ENCODE measurements around the gene TARBP2. TPM values are rescaled to one million over a fixed set of nuclear protein-coding genes. Genes with fewer than 3 reads are reported as not detected.

TARBP2 gene
- polyA plus RNA-seq, 3 donors, result 16.6 to 39.4 (median 24.4) TPM

GRCh38 chr12:53454707-53455106 is 46.4 kb upstream of the TARBP2 start:
- Mint-ChIP-seq H3K27me3 (ENCODE audit: low read depth in 3 of 3) (peaks cover 0 to 3% (median 0%) of the 10 kb centered on the region in 3 donors), H3K9me3 (no peaks in the 10 kb centered on the region), H3K4me3 (no peak overlapping the region), H3K4me1 (peaks cover 15% of the 10 kb centered on the region), H3K36me3 (peaks cover 49 to 56% of the 10 kb centered on the region in 2 donors), H3K27ac (peak overlapping the region in 2 of 7 donors; percentile 31 to 37)
- no peak overlapping the region for H3K4me2 ChIP-seq (replicated peaks; ENCODE audit: extremely low read depth, low read length, poor library complexity, severe bottlenecking)
- no peak overlapping the region for H2AFZ ChIP-seq (ENCODE audit: insufficient read depth, low read depth, low read length, poor library complexity, severe bottlenecking)
- no peak overlapping the region for H3K4me3 ChIP-seq (replicated peaks in 1 of 3; ENCODE audit: low read depth in 2 of 3, low read length in 3 of 3)
- no peaks in the 10 kb centered on the region for H3K9me3 ChIP-seq (replicated peaks in 1 of 2; ENCODE audit: control insufficient read depth in 1 of 2, insufficient read depth in 1 of 2, low read length in 2 of 2)
- intact Hi-C loops (cut with micrococcal nuclease), result loop anchor here (5.0 kb wide), 4 partner anchors 48 to 223 kb away; partner anchors contain the start of genes ATP5MC2 (in 1 of the 2), MYG1 (in 1 of the 2), PFDN5 (in 1 of the 2) and TARBP2 (in 1 of the 2)
- 100% methylated on average over 1 of the region's 3 CpGs for WGBS (ENCODE audit: insufficient coverage)
- peaks cover 12 to 17% of the 10 kb centered on the region in 2 donors for H3K4me1 ChIP-seq (ENCODE audit: control insufficient read depth in 1 of 2, insufficient read depth in 2 of 2, low read length in 2 of 2)
- no peak for DNase-seq
- peaks cover 58 to 63% of the 10 kb centered on the region in 2 donors for H3K36me3 ChIP-seq (replicated peaks in 1 of 2; ENCODE audit: control insufficient read depth in 1 of 2, insufficient read depth in 2 of 2, low read length in 2 of 2)
- peaks cover 75% of the 10 kb centered on the region for H3K79me2 ChIP-seq (ENCODE audit: insufficient read depth, low read length)
- no peaks in the 10 kb centered on the region for H3K27me3 ChIP-seq (ENCODE audit: control insufficient read depth in 2 of 2, insufficient read depth in 2 of 2, low read length in 2 of 2)
- peaks cover 83% of the 10 kb centered on the region for H4K20me1 ChIP-seq (ENCODE audit: insufficient read depth, low read length)
- H3K9ac ChIP-seq (ENCODE audit: insufficient read depth, low read length, poor library complexity, severe bottlenecking), result no peak overlapping the region
- peak overlapping the region in 1 of 2 donors; percentile 50 for H3K27ac ChIP-seq (ENCODE audit: low read depth in 1 of 2, low read length in 2 of 2)
- TF ChIP-seq, protein P1, sequence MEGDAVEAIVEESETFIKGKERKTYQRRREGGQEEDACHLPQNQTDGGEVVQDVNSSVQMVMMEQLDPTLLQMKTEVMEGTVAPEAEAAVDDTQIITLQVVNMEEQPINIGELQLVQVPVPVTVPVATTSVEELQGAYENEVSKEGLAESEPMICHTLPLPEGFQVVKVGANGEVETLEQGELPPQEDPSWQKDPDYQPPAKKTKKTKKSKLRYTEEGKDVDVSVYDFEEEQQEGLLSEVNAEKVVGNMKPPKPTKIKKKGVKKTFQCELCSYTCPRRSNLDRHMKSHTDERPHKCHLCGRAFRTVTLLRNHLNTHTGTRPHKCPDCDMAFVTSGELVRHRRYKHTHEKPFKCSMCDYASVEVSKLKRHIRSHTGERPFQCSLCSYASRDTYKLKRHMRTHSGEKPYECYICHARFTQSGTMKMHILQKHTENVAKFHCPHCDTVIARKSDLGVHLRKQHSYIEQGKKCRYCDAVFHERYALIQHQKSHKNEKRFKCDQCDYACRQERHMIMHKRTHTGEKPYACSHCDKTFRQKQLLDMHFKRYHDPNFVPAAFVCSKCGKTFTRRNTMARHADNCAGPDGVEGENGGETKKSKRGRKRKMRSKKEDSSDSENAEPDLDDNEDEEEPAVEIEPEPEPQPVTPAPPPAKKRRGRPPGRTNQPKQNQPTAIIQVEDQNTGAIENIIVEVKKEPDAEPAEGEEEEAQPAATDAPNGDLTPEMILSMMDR (IDR thresholded peaks at IDR 0.05), result no peak

DNA sequence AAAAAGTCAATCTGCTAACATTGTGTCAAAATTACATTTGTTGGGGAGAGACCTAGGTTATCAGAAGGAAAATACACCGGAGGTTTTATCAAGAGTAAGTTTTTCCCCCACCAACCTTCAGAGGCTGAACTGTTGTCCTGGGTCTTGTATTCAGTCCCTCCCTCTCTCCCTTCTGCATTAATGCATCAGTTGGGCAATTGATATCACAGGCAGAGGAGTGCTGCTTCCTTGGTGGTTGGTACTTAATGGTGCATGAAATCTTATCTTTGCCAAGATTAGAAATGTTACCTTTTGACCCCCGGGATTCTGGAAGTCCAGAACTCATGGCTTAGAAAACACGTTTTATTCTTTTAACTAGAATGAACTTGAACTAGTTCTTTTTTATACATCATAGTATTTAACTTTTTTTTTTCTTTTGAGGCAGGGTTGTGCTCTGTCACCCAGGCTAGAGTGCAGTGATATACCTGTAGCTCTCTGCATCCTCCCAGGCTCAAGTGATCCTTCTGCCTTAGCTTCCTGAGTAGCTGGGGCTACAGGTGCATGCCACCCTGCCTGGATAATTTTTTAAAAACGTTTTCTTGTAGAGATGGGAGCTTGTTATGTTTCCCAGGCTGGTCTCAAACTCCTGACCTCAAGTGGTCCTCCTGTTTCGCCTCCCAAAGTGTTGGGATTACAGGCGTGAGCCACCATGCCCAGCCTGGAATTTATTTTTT is 44.3 kb upstream of the TARBP2 start:
- Mint-ChIP-seq H3K36me3 (peaks cover 70 to 77% of the 10 kb centered on the region in 2 donors), H3K27me3 (ENCODE audit: low read depth in 3 of 3) (peaks cover 0 to 3% (median 0%) of the 10 kb centered on the region in 3 donors)
- peaks cover 96% of the 10 kb centered on the region for H4K20me1 ChIP-seq (ENCODE audit: insufficient read depth, low read length)

More for the DNA sequence above, 44.3 kb upstream of the TARBP2 start:
- Mint-ChIP-seq H3K27ac (no peak overlapping the region), H3K4me3 (no peak overlapping the region), H3K9me3 (no peaks in the 10 kb centered on the region), H3K4me1 (peaks cover 11% of the 10 kb centered on the region)
- Histone ChIP-seq H2AFZ (ENCODE audit: insufficient read depth, low read depth, low read length, poor library complexity, severe bottlenecking) (no peak overlapping the region), H3K79me2 (ENCODE audit: insufficient read depth, low read length) (peaks cover 96% of the 10 kb centered on the region), H3K4me2 (replicated peaks; ENCODE audit: extremely low read depth, low read length, poor library complexity, severe bottlenecking) (no peak overlapping the region), H3K4me1 (ENCODE audit: control insufficient read depth in 1 of 2, insufficient read depth in 2 of 2, low read length in 2 of 2) (peaks cover 12% of the 10 kb centered on the region in 2 donors), H3K27me3 (ENCODE audit: control insufficient read depth in 2 of 2, insufficient read depth in 2 of 2, low read length in 2 of 2) (no peaks in the 10 kb centered on the region), H3K36me3 (replicated peaks in 1 of 2; ENCODE audit: control insufficient read depth in 1 of 2, insufficient read depth in 2 of 2, low read length in 2 of 2) (peaks cover 79 to 84% of the 10 kb centered on the region in 2 donors), H3K27ac (ENCODE audit: low read depth in 1 of 2, low read length in 2 of 2) (no peak overlapping the region), H3K4me3 (replicated peaks in 1 of 3; ENCODE audit: low read depth in 2 of 3, low read length in 3 of 3) (no peak overlapping the region), H3K9ac (ENCODE audit: insufficient read depth, low read length, poor library complexity, severe bottlenecking) (no peak overlapping the region), H3K9me3 (replicated peaks in 1 of 2; ENCODE audit: control insufficient read depth in 1 of 2, insufficient read depth in 1 of 2, low read length in 2 of 2) (no peaks in the 10 kb centered on the region)
- no peak for DNase-seq
- TF ChIP-seq, protein P1 (IDR thresholded peaks at IDR 0.05), result no peak
- intact Hi-C loops (cut with micrococcal nuclease), result no loop called here
- WGBS (ENCODE audit: insufficient coverage), result 91% methylated on average over 2 of the region's 6 CpGs

Measured in CD14-positive monocyte (primary cell).